Suprapubic skin (tissue), 3 donors: ENCODE measurements around the gene HBS1L.

Experiments
- CTCF ChIP-seq, 2 donors: fragments of 200-600 bp in 1 of 2; fragments of 450-650 bp in 1 of 2; sonication (generic) in 1 of 2; IDR thresholded peaks; one replicate each; pipeline ENCODE4 v1.5.1; 2016 to 2019; ENCODE audit warnings: antibody characterized with exemption in 2 of 2, mild to moderate bottlenecking in 1 of 2, moderate library complexity in 1 of 2
- EP300 ChIP-seq: sonication (generic); formaldehyde crosslinking; IDR thresholded peaks from one replicate; pipeline ENCODE4 v1.6.1; 2017; ENCODE audit warnings: antibody characterized with exemption

- TF ChIP-seq CTCF (IDR thresholded peaks at IDR 0.05), result no peak
- TF ChIP-seq EP300, result no peak
These were observed 16.3 kb downstream of the HBS1L start for GRCh38 chr6:135038335-135038734.
